GM12892 (cell line): Measurements from ENCODE around the gene TALDO1.

Experiments
- POLR2A ChIP-seq: IDR thresholded peaks from 2 replicates; pipeline ENCODE4 v1.6.1; 2011; ENCODE audit warnings: low read depth, low read length, control low read depth
- POLR2AphosphoS5 ChIP-seq: IDR thresholded peaks from 2 replicates; pipeline ENCODE4 v1.6.1; 2011; ENCODE audit warnings: low read depth, low read length, control low read depth

- TF ChIP-seq POLR2A (no peak), POLR2AphosphoS5 (no peak)
Measured at GRCh38 chr11:794013-794765, 46.9 kb downstream of the TALDO1 start.
